ENCODE results near the gene C19orf73. TPM values are rescaled to one million over a fixed set of nuclear protein-coding genes. Genes with fewer than 3 reads are reported as not detected.

The C19orf73 gene
- total and polyA plus RNA-seq, 2 experiments from 2014 or later = 8.1 to 9.1 TPM

DNA sequence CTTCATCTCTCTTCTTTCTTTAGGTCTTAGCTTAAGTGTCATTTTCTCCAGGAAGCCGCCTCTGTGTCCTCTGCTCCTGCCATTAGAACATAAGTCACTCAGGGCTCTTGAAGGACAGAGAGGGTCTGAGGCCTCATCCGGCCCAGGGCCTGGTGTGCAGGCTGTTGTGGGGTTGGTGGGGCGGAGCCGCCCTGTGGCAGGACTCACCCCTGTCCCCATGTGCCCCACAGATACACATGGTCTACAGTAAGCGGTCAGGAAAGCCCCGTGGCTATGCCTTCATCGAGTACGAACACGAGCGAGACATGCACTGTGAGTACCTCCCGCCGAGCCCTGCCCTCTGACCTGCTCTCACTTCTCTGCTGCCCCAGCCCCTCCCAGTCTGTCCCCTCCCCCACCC is 17.8 kb downstream of the C19orf73 start:
- H3K36me3 Mint-ChIP-seq (ENCODE audit: low read depth) = peaks cover 90% of the 10 kb centered on the region
- H3K4me1 Mint-ChIP-seq = peaks cover 15% of the 10 kb centered on the region
- Histone ChIP-seq H3K27ac (ENCODE audit: low read depth) (no peak overlapping the region; the same call in 1 of the 2 replicates), H3K9me2 (ENCODE audit: insufficient read depth) (no peaks in the 10 kb centered on the region), H3K79me2 (replicated peaks; ENCODE audit: insufficient read depth) (peaks cover 18% of the 10 kb centered on the region), H3K36me3 (ENCODE audit: insufficient read depth) (peaks cover 33% of the 10 kb centered on the region), H3K4me3 (no peak overlapping the region), H2AFZ (no peak overlapping the region), H3F3A (replicated peaks; ENCODE audit: low read depth) (peaks cover 39% of the 10 kb centered on the region), H3K4me1 (ENCODE audit: insufficient read depth) (no peaks in the 10 kb centered on the region), H3K27me3 (ENCODE audit: insufficient read depth) (no peaks in the 10 kb centered on the region), H4K20me1 (replicated peaks; ENCODE audit: insufficient read depth) (peaks cover 41% of the 10 kb centered on the region), H3K4me2 (no peak overlapping the region)
- H3K9me3 Mint-ChIP-seq = no peaks in the 10 kb centered on the region; the same call in 2 of the 3 replicates
- H3K27ac Mint-ChIP-seq = no peak overlapping the region
- no peak overlapping the region; the same call in 2 of the 3 replicates for H3K4me3 Mint-ChIP-seq
- DNase-seq (ENCODE audit: low spot score) = no peak
- TF ChIP-seq ZNF331 (CRISPR knock-in tag; IDR thresholded peaks at IDR 0.05; ENCODE audit: low read depth) (no peak), ZNF114 (CRISPR knock-in tag; IDR thresholded peaks at IDR 0.05) (no peak), STAT1 (IDR thresholded peaks at IDR 0.05; ENCODE audit: unreplicated experiment) (no peak), NANOG (IDR thresholded peaks at IDR 0.05; ENCODE audit: borderline replicate concordance) (no peak), CREB1 (CRISPR knock-in tag; IDR thresholded peaks at IDR 0.05; ENCODE audit: low read depth) (no peak)
- TF ChIP-seq, protein P1, sequence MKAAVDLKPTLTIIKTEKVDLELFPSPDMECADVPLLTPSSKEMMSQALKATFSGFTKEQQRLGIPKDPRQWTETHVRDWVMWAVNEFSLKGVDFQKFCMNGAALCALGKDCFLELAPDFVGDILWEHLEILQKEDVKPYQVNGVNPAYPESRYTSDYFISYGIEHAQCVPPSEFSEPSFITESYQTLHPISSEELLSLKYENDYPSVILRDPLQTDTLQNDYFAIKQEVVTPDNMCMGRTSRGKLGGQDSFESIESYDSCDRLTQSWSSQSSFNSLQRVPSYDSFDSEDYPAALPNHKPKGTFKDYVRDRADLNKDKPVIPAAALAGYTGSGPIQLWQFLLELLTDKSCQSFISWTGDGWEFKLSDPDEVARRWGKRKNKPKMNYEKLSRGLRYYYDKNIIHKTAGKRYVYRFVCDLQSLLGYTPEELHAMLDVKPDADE (IDR thresholded peaks at IDR 0.05) = no peak
- TF ChIP-seq, protein P2, sequence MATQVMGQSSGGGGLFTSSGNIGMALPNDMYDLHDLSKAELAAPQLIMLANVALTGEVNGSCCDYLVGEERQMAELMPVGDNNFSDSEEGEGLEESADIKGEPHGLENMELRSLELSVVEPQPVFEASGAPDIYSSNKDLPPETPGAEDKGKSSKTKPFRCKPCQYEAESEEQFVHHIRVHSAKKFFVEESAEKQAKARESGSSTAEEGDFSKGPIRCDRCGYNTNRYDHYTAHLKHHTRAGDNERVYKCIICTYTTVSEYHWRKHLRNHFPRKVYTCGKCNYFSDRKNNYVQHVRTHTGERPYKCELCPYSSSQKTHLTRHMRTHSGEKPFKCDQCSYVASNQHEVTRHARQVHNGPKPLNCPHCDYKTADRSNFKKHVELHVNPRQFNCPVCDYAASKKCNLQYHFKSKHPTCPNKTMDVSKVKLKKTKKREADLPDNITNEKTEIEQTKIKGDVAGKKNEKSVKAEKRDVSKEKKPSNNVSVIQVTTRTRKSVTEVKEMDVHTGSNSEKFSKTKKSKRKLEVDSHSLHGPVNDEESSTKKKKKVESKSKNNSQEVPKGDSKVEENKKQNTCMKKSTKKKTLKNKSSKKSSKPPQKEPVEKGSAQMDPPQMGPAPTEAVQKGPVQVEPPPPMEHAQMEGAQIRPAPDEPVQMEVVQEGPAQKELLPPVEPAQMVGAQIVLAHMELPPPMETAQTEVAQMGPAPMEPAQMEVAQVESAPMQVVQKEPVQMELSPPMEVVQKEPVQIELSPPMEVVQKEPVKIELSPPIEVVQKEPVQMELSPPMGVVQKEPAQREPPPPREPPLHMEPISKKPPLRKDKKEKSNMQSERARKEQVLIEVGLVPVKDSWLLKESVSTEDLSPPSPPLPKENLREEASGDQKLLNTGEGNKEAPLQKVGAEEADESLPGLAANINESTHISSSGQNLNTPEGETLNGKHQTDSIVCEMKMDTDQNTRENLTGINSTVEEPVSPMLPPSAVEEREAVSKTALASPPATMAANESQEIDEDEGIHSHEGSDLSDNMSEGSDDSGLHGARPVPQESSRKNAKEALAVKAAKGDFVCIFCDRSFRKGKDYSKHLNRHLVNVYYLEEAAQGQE (IDR thresholded peaks at IDR 0.05; ENCODE audit: unreplicated experiment) = no peak
- peaks cover 11% of the 10 kb centered on the region for H3K27me3 Mint-ChIP-seq (ENCODE audit: insufficient read depth, low read depth, poor library complexity)
- ATAC-seq = no peak

DNA sequence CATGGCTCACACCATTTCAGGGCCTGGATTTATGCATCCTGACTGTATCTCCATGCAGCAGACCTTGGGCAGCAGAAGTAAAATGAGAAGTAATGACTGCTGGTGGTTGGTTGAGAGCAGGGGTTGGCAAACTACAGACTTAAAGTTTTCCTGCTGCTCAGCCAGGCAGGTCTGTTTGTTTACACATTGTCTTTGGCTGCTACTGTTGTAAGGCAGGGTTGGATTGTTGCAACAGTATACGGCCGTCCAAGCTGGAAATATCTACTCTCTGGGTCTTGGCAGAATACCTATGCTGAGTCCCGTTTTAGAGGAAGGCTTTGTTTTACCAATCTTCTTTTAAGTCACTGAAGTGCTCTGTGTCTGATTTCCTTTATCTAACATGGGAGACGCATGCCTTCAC is 20.1 kb downstream of the C19orf73 start:
- peaks cover 15% of the 10 kb centered on the region for H3K4me1 Mint-ChIP-seq

More for the DNA sequence above, 20.1 kb downstream of the C19orf73 start:
- no peak overlapping the region for H2AFZ ChIP-seq
- H3K27ac ChIP-seq (ENCODE audit: low read depth) = 0 out of 2 replicates have a peak overlapping the region, but pooled peaks have one; percentile 80
- H3K79me2 ChIP-seq (replicated peaks; ENCODE audit: insufficient read depth) = peaks cover 40% of the 10 kb centered on the region
- H3K9me2 ChIP-seq (ENCODE audit: insufficient read depth) = no peaks in the 10 kb centered on the region
- no peaks in the 10 kb centered on the region for H3K4me1 ChIP-seq (ENCODE audit: insufficient read depth)
- no peak for DNase-seq (ENCODE audit: low spot score)
- H3F3A ChIP-seq (replicated peaks; ENCODE audit: low read depth) = peaks cover 43% of the 10 kb centered on the region
- H3K4me2 ChIP-seq = no peak overlapping the region
- Mint-ChIP-seq H3K9me3 (no peaks in the 10 kb centered on the region), H3K4me3 (no peak overlapping the region), H3K27ac (no peak overlapping the region; the same call in 1 of the 2 replicates), H3K27me3 (ENCODE audit: insufficient read depth, low read depth, poor library complexity) (peaks cover 11% of the 10 kb centered on the region), H3K36me3 (ENCODE audit: low read depth) (peaks cover 89% of the 10 kb centered on the region)
- TF ChIP-seq CREB1 (CRISPR knock-in tag; IDR thresholded peaks at IDR 0.05; ENCODE audit: low read depth) (no peak), EZH2phosphoT487 (IDR thresholded peaks at IDR 0.05; ENCODE audit: unreplicated experiment) (no peak), ZNF331 (CRISPR knock-in tag; IDR thresholded peaks at IDR 0.05; ENCODE audit: low read depth) (no peak)
- no peak for ATAC-seq
- no peak overlapping the region for H3K4me3 ChIP-seq
- H3K36me3 ChIP-seq (ENCODE audit: insufficient read depth) = peaks cover 33% of the 10 kb centered on the region
- no peaks in the 10 kb centered on the region for H3K27me3 ChIP-seq (ENCODE audit: insufficient read depth)
- peaks cover 45% of the 10 kb centered on the region for H4K20me1 ChIP-seq (replicated peaks; ENCODE audit: insufficient read depth)

All from GM23338 (cell line).